Measurements from ENCODE around the gene CALY.
"Not testable (repeated sequence)": the region's sequence is repeated elsewhere in the genome, so short reads cannot be mapped to it uniquely, and the experiment has no call there.

CALY gene

GRCh38 chr10:133327651-133328357, 8.9 kb downstream of the CALY start:
- DNase-seq = no peak

- no peak for DNase-seq
These were observed 9.7 kb downstream of the CALY start for GRCh38 chr10:133326745-133327650.

GRCh38 chr10:133326223-133326551, 10.5 kb downstream of the CALY start:
- DNase-seq = no peak

- no peak for DNase-seq
These were observed 11.1 kb downstream of the CALY start for GRCh38 chr10:133325440-133326222.

GRCh38 chr10:133324857-133325260, 11.8 kb downstream of the CALY start:
- no peak for DNase-seq

GRCh38 chr10:133324198-133324792, 12.4 kb downstream of the CALY start:
- DNase-seq = no peak

- DNase-seq = not testable (repeated sequence)
These were observed 14.5 kb downstream of the CALY start for GRCh38 chr10:133322064-133322709.

GRCh38 chr10:133320852-133321422, 15.8 kb downstream of the CALY start:
- DNase-seq = not testable (repeated sequence)

GRCh38 chr10:133318494-133319127, 18.1 kb downstream of the CALY start:
- DNase-seq = no peak

- no peak for DNase-seq
These were observed 20.0 kb downstream of the CALY start for GRCh38 chr10:133316732-133317131.

- DNase-seq = no peak
These were observed 20.4 kb downstream of the CALY start for GRCh38 chr10:133316266-133316665.

GRCh38 chr10:133315847-133316246, 20.8 kb downstream of the CALY start:
- no peak for DNase-seq

- no peak for DNase-seq
These were observed 21.8 kb downstream of the CALY start for GRCh38 chr10:133314911-133315310.

GRCh38 chr10:133313192-133313591, 23.5 kb downstream of the CALY start:
- DNase-seq = no peak

GRCh38 chr10:133312769-133313145, 23.9 kb downstream of the CALY start:
- DNase-seq = no peak

- no peak for DNase-seq
These were observed 24.5 kb downstream of the CALY start for GRCh38 chr10:133312016-133312768.

GRCh38 chr10:133311570-133311969, 25.1 kb downstream of the CALY start:
- no peak for DNase-seq

- no peak for DNase-seq
These were observed 25.9 kb downstream of the CALY start for GRCh38 chr10:133310789-133311188.

- DNase-seq = no peak
These were observed 26.3 kb downstream of the CALY start for GRCh38 chr10:133310399-133310755.

- no peak for DNase-seq
These were observed 26.8 kb downstream of the CALY start for GRCh38 chr10:133309720-133310398.
